ENCODE data around the gene KCNJ6. TPM values are rescaled to one million over a fixed set of nuclear protein-coding genes. Genes with fewer than 3 reads are reported as not detected.

Gene KCNJ6
- total and polyA plus RNA-seq, 7 experiments from 2014 or later: 0.01 TPM; not detected in 6

DNA sequence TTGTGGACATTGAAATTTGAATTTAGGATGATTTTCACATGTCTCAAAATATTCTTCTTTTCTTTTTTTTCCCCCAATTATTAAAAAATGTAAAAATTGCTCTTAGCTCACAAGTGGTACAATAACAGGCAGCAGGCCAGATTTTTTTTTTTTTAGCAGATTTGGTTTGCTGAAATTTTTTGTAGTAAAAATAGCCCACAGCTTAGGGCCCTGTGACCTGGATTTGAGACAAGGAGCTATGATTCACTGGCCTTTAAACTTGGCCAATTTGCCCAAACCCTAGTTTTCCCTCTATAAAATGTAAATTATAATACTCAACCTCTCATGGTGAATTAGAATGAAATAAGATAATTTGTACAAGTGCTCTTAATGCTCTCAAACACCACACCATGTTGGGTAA lies 295.9 kb downstream of the KCNJ6 start:
- peaks cover 0 to 3% (median 0%) of the 10 kb centered on the region in 11 donors for H3K9me3 Mint-ChIP-seq
- no peaks in the 10 kb centered on the region for H3K27me3 ChIP-seq (ENCODE audit: control insufficient read depth in 2 of 2, insufficient read depth in 2 of 2, low read length in 2 of 2)
- no peak overlapping the region for H3K4me3 Mint-ChIP-seq
- H3K36me3 Mint-ChIP-seq: no peaks in the 10 kb centered on the region
- no peaks in the 10 kb centered on the region for H3K4me1 ChIP-seq (ENCODE audit: control insufficient read depth in 2 of 2, insufficient read depth in 2 of 2, low read length in 2 of 2)
- ATAC-seq: no peak
- no peaks in the 10 kb centered on the region for H3K4me1 Mint-ChIP-seq
- H3K27ac Mint-ChIP-seq: no peak overlapping the region
- H3K4me3 ChIP-seq (ENCODE audit: low read length): no peak overlapping the region
- POLR2A ChIA-PET: no interaction called here
- CTCF ChIA-PET: no interaction called here
- no peak for DNase-seq
- no peaks in the 10 kb centered on the region for H3K9me3 ChIP-seq (ENCODE audit: control insufficient read depth in 2 of 3, low read length in 3 of 3)
- intact Hi-C loops (cut with micrococcal nuclease): no loop called here
- peaks cover 14 to 30% (median 26%) of the 10 kb centered on the region in 5 donors for H3K27me3 Mint-ChIP-seq
- no peak overlapping the region for H3K27ac ChIP-seq (ENCODE audit: low read depth, low read length)
- H3K36me3 ChIP-seq (ENCODE audit: control insufficient read depth in 2 of 3, insufficient read depth in 3 of 3, low read length in 3 of 3): no peaks in the 10 kb centered on the region

DNA sequence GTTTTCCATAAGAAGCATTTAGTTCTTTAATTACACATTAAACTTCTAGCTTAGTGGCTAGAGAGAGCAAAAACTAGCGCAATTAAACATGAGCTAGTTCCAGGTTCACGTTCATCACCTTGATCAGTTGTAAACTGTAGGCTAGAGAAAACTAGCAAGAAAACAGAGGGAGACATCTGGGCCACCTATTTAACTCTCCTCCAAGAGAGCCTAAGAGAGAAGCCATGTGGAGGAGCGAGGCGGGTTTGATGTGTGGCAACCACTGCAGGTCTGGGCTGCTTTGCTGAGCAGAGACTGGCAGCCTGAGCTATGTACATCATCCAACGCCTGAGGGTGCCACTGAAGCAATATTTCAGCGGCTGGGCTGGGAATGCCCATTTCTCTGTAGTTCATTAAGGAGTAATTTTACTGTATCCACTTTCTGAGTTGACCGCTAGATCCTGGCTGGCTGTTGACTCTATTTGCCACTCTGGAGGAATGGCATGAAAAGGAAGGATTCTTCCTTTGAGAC lies 296.7 kb downstream of the KCNJ6 start:
- peaks cover 17 to 30% (median 26%) of the 10 kb centered on the region in 5 donors for H3K27me3 Mint-ChIP-seq
- no peaks in the 10 kb centered on the region for H3K9me3 ChIP-seq (ENCODE audit: control insufficient read depth in 2 of 3, low read length in 3 of 3)
- intact Hi-C loops (cut with micrococcal nuclease): no loop called here
- no peak for DNase-seq
- peaks cover 0 to 3% (median 0%) of the 10 kb centered on the region in 11 donors for H3K9me3 Mint-ChIP-seq
- POLR2A ChIA-PET: interaction anchor here (1.6 kb wide), 1 partner anchor 10 kb away, joined by 3 read pairs; no protein-coding TSS in a partner anchor
- no peaks in the 10 kb centered on the region for H3K36me3 ChIP-seq (ENCODE audit: control insufficient read depth in 2 of 3, insufficient read depth in 3 of 3, low read length in 3 of 3)
- no peak overlapping the region for H3K27ac Mint-ChIP-seq
- no peaks in the 10 kb centered on the region for H3K36me3 Mint-ChIP-seq
- no peak overlapping the region for H3K4me3 Mint-ChIP-seq
- H3K27ac ChIP-seq (ENCODE audit: low read depth, low read length): no peak overlapping the region
- H3K4me1 ChIP-seq (ENCODE audit: control insufficient read depth in 2 of 2, insufficient read depth in 2 of 2, low read length in 2 of 2): no peaks in the 10 kb centered on the region
- no peaks in the 10 kb centered on the region for H3K27me3 ChIP-seq (ENCODE audit: control insufficient read depth in 2 of 2, insufficient read depth in 2 of 2, low read length in 2 of 2)
- H3K4me1 Mint-ChIP-seq: no peaks in the 10 kb centered on the region
- no peak overlapping the region for H3K4me3 ChIP-seq (ENCODE audit: low read length)
- CTCF ChIA-PET: no interaction called here
- no peak for ATAC-seq

DNA sequence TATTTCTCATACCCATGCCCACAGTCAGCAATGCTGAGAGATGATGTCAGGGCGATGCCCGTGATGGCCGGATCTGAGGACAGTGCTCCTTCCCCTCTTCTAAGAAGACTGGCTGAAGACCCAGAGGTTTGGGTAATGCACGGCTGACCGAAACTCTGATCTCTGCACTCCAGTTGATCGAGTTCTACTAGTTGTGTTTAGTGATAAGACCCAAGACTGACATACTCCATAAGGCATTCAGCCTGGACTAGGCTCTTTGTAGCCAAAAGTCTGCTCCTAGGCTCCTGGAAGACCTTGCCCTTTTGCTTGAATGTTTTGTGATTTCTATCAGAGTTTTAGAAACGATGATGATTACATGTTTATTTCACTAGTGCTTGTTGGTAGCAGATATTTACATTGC lies 298.2 kb downstream of the KCNJ6 start:
- intact Hi-C loops (cut with micrococcal nuclease): no loop called here

DNA sequence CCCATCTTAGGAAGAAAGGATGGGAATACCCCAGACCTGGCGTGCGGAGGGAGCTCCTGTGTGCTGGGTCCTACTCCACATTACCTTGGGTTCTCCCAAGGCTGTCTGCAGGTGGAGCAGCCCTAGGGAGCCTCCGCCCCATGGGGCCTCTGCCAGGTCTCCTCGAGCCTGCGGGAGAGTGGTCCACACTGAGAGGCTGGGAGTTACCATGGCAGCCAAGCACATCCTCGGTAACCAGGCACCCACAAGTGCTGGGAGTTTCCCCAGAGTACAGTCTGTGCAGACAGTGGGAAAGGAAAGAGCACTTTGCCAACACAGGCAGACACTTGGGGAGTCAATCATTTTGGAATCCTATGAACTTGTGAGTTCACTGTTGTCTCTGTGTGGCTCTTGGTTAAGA lies 300.3 kb downstream of the KCNJ6 start:
- no peak for DNase-seq
- POLR2A ChIA-PET: no interaction called here
- Histone ChIP-seq H3K4me1 (ENCODE audit: control insufficient read depth in 2 of 2, insufficient read depth in 2 of 2, low read length in 2 of 2) (no peaks in the 10 kb centered on the region), H3K36me3 (ENCODE audit: control insufficient read depth in 2 of 3, insufficient read depth in 3 of 3, low read length in 3 of 3) (no peaks in the 10 kb centered on the region), H3K27me3 (ENCODE audit: control insufficient read depth in 2 of 2, insufficient read depth in 2 of 2, low read length in 2 of 2) (no peaks in the 10 kb centered on the region), H3K9me3 (ENCODE audit: control insufficient read depth in 2 of 3, low read length in 3 of 3) (no peaks in the 10 kb centered on the region), H3K27ac (ENCODE audit: low read depth, low read length) (no peak overlapping the region), H3K4me3 (ENCODE audit: low read length) (no peak overlapping the region)
- ATAC-seq: no peak
- H3K4me1 Mint-ChIP-seq: no peaks in the 10 kb centered on the region
- no peak overlapping the region for H3K4me3 Mint-ChIP-seq
- CTCF ChIA-PET: no interaction called here
- peaks cover 17 to 51% (median 30%) of the 10 kb centered on the region in 5 donors for H3K27me3 Mint-ChIP-seq
- peaks cover 0 to 8% (median 4%) of the 10 kb centered on the region in 11 donors for H3K9me3 Mint-ChIP-seq
- no peaks in the 10 kb centered on the region for H3K36me3 Mint-ChIP-seq
- H3K27ac Mint-ChIP-seq: no peak overlapping the region
- intact Hi-C loops (cut with micrococcal nuclease): no loop called here

More for the DNA sequence above, 298.2 kb downstream of the KCNJ6 start:
- Histone ChIP-seq H3K4me1 (ENCODE audit: control insufficient read depth in 2 of 2, insufficient read depth in 2 of 2, low read length in 2 of 2) (no peaks in the 10 kb centered on the region), H3K36me3 (ENCODE audit: control insufficient read depth in 2 of 3, insufficient read depth in 3 of 3, low read length in 3 of 3) (no peaks in the 10 kb centered on the region), H3K27ac (ENCODE audit: low read depth, low read length) (no peak overlapping the region), H3K4me3 (ENCODE audit: low read length) (no peak overlapping the region), H3K27me3 (ENCODE audit: control insufficient read depth in 2 of 2, insufficient read depth in 2 of 2, low read length in 2 of 2) (no peaks in the 10 kb centered on the region), H3K9me3 (ENCODE audit: control insufficient read depth in 2 of 3, low read length in 3 of 3) (no peaks in the 10 kb centered on the region)
- Mint-ChIP-seq H3K4me3 (no peak overlapping the region), H3K4me1 (no peaks in the 10 kb centered on the region), H3K27ac (no peak overlapping the region), H3K9me3 (peaks cover 0 to 4% (median 0%) of the 10 kb centered on the region in 11 donors), H3K27me3 (peaks cover 17 to 38% (median 30%) of the 10 kb centered on the region in 5 donors), H3K36me3 (no peaks in the 10 kb centered on the region)
- CTCF ChIA-PET: no interaction called here
- POLR2A ChIA-PET: interaction anchor here (1.6 kb wide), 1 partner anchor 8 kb away, joined by 3 read pairs; no protein-coding TSS in a partner anchor
- DNase-seq (no peak), ATAC-seq (no peak)

DNA sequence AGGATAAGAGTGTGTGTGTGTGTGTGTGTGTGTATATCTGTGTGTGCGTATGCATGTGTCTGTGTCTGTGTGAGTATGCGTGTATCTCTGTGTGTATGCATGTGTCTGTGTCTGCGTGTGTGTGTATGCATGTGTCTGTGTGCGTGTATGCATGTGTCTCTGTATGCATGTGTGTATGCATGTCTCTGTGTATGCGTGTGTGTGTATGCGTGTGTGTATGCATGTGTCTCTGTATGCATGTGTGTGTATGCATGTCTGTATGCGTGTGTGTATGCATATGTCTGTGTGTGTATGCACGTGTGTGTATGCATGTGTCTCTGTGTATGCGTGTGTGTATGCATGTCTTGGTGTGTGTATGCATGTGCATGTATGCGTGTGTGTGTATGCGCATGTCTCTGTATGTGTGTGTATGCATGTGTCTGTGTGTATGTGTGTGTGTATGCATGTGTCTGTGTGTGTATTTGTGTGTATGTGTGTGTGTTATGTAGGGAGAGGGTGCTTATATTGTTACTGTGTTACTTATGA lies 301.8 kb downstream of the KCNJ6 start:
- Mint-ChIP-seq H3K9me3 (peaks cover 0 to 8% (median 4%) of the 10 kb centered on the region in 11 donors), H3K4me3 (no peak overlapping the region), H3K4me1 (no peaks in the 10 kb centered on the region), H3K36me3 (no peaks in the 10 kb centered on the region), H3K27ac (peak overlapping the region in 1 of 9 donors; percentile 2), H3K27me3 (peaks cover 22 to 52% (median 38%) of the 10 kb centered on the region in 5 donors)
- Histone ChIP-seq H3K9me3 (ENCODE audit: control insufficient read depth in 2 of 3, low read length in 3 of 3) (no peaks in the 10 kb centered on the region), H3K27ac (ENCODE audit: low read depth, low read length) (no peak overlapping the region), H3K4me3 (ENCODE audit: low read length) (no peak overlapping the region), H3K27me3 (ENCODE audit: control insufficient read depth in 2 of 2, insufficient read depth in 2 of 2, low read length in 2 of 2) (no peaks in the 10 kb centered on the region), H3K36me3 (ENCODE audit: control insufficient read depth in 2 of 3, insufficient read depth in 3 of 3, low read length in 3 of 3) (no peaks in the 10 kb centered on the region), H3K4me1 (ENCODE audit: control insufficient read depth in 2 of 2, insufficient read depth in 2 of 2, low read length in 2 of 2) (no peaks in the 10 kb centered on the region)
- ChIA-PET POLR2A (no interaction called here), CTCF (no interaction called here)
- intact Hi-C loops (cut with micrococcal nuclease): no loop called here
- DNase-seq (no peak), ATAC-seq (no peak)

DNA sequence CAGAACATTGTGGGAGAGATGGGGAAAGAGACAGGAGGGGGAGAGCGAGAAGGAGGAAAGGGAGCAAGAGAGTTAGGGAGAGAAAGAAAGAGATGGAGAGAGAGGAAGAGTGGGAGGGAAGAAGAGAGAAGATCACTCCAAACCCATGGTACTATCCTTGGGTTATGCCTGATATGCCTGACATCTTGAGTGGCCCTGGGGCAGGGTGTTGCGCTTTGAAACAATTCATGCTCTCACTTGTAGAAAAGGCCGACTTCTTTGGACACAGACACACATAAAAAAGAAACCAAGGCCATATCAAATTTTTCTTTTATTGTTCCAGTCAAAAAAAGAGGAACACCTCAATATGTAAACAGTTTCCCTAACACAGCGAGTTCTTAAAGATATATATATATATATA lies 309.2 kb downstream of the KCNJ6 start:
- H3K36me3 Mint-ChIP-seq: no peaks in the 10 kb centered on the region
- Histone ChIP-seq H3K9me3 (ENCODE audit: control insufficient read depth in 2 of 3, low read length in 3 of 3) (no peaks in the 10 kb centered on the region), H3K4me3 (ENCODE audit: low read length) (no peak overlapping the region), H3K27ac (ENCODE audit: low read depth, low read length) (no peak overlapping the region), H3K36me3 (ENCODE audit: control insufficient read depth in 2 of 3, insufficient read depth in 3 of 3, low read length in 3 of 3) (no peaks in the 10 kb centered on the region), H3K27me3 (ENCODE audit: control insufficient read depth in 2 of 2, insufficient read depth in 2 of 2, low read length in 2 of 2) (no peaks in the 10 kb centered on the region), H3K4me1 (ENCODE audit: control insufficient read depth in 2 of 2, insufficient read depth in 2 of 2, low read length in 2 of 2) (no peaks in the 10 kb centered on the region)
- H3K4me3 Mint-ChIP-seq: no peak overlapping the region
- H3K4me1 Mint-ChIP-seq: no peaks in the 10 kb centered on the region
- CTCF ChIA-PET: no interaction called here
- no peak overlapping the region for H3K27ac Mint-ChIP-seq
- intact Hi-C loops (cut with micrococcal nuclease): no loop called here
- H3K27me3 Mint-ChIP-seq: peaks cover 24 to 48% (median 38%) of the 10 kb centered on the region in 5 donors
- POLR2A ChIA-PET: no interaction called here
- peaks cover 0 to 6% (median 0%) of the 10 kb centered on the region in 11 donors for H3K9me3 Mint-ChIP-seq
- ATAC-seq (no peak), DNase-seq (no peak)

DNA sequence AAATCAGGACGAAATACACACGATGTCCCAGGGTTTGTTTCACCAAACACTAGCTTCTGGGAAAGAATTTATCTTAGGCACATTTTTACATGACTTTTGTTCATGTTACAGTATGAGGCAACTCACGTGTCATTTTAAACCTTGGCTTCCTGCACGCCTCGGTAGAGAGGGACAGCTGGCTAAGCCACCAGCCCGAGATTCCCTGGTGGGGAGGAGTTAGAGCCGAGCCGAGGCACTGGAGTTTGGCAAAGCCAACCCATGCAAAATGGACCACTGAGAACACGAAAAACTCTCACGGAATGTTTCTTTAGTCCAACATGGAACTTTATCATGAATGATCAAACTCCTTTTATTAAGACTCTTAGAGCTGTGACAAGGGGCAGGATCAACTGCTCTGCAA lies 309.7 kb downstream of the KCNJ6 start:
- Histone ChIP-seq H3K27me3 (ENCODE audit: control insufficient read depth in 2 of 2, insufficient read depth in 2 of 2, low read length in 2 of 2) (no peaks in the 10 kb centered on the region), H3K4me3 (ENCODE audit: low read length) (no peak overlapping the region), H3K27ac (ENCODE audit: low read depth, low read length) (no peak overlapping the region), H3K4me1 (ENCODE audit: control insufficient read depth in 2 of 2, insufficient read depth in 2 of 2, low read length in 2 of 2) (no peaks in the 10 kb centered on the region), H3K9me3 (ENCODE audit: control insufficient read depth in 2 of 3, low read length in 3 of 3) (no peaks in the 10 kb centered on the region), H3K36me3 (ENCODE audit: control insufficient read depth in 2 of 3, insufficient read depth in 3 of 3, low read length in 3 of 3) (no peaks in the 10 kb centered on the region)
- intact Hi-C loops (cut with micrococcal nuclease): no loop called here
- Mint-ChIP-seq H3K27ac (no peak overlapping the region), H3K4me1 (no peaks in the 10 kb centered on the region), H3K9me3 (peaks cover 0 to 6% (median 0%) of the 10 kb centered on the region in 11 donors), H3K4me3 (no peak overlapping the region), H3K27me3 (peaks cover 21 to 45% (median 38%) of the 10 kb centered on the region in 5 donors), H3K36me3 (no peaks in the 10 kb centered on the region)
- no peak for ATAC-seq
- CTCF ChIA-PET: no interaction called here
- no peak for DNase-seq
- POLR2A ChIA-PET: no interaction called here
